NCI-H2029 treated with DMSO at 0.1 percent for 48 hours (cell line): ENCODE results near the gene GABARAP.

Experiments
- DNase-seq: peaks from one replicate; lab custom pipeline; 2025; lab: John Stamatoyannopoulos, UW

The GABARAP gene

DNA sequence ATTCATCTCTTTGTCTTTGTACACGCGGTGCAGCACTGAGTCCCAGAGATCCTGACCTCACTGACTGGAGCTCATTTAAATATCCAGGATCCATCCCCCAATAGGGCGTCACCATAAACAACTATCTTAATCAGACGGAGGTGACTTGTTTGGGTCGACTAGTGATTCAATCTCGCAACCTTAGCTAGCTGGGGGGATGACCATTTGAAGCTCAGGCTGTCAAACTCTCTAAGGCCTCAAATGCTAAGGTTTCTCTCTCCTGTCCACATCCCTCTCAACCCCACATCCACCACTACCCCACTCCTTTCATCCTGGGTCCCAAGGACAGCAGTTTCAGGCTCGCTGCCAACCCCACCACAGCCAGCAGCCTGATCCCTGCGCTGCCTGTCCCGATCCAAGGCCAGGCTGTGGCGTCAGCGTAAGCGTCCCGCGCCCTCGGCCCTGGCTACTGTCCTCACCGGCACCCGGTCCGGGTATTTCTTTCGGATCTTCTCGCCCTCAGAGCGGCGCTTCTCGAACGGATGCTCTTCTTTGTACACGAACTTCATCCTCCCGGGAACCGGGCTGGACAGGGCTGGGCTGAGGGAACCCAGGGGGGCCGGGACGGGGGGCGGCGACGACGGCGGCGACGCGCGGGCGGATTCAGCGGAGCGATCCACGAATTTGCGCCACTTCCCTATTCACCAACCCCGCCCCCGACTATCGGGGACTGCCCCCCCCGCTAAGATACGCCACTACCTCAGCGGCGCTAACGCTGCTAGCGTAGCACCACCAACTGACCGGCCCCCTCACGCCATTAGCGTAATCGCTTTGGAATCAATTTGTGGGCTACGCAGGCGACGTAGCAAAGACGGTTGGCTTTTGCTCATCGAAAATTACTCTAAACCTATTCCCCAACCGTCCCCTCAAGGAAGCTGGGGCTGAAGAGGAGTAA is at the start of gene GABARAP:
Gene GABARAP (minus strand): TSS at position 667 of the 934 bp plus-strand sequence. CDS start 119 bp downstream, at position 548.
- peak; percentile 41 for DNase-seq

DNA sequence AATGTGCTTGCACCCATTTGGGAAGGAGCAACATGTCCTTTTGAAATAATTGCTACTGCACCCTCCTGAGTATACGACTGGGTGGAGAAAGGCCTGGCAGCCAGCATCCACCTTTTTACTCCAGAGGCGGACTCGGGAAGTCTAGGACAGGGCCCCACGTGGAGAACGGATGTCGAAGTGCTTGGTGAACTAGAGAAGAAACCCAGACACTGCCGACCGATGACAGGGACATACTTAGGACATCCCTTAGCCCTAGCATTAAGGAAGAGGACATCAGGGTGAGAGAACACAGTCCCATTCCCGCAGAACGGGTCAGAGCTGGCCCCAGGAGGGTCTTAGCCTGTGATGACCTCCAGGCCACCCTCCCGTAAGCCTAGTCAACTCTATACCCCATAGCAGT is 48.4 kb upstream of the GABARAP start:
- no peak for DNase-seq

DNA sequence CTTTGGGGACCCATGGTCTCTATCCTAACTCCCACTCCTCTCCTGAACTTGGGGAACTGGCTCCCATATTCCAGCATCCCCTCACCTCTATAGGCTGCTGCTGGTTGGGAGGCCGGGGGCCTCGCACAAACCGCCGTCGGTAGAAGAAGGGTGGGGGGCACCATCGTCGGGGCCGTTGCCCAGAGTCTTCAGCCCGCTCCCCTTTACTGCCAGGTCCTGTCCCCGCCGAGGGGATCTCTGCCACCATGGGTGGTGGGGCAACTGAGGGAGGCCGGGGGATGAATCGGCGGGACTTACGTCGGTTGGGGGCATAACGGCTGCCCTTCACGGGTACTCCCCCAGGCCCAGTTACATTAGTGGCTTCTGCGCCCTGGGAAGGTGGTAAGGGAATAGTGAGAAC is 47.9 kb upstream of the GABARAP start:
- no peak for DNase-seq

DNA sequence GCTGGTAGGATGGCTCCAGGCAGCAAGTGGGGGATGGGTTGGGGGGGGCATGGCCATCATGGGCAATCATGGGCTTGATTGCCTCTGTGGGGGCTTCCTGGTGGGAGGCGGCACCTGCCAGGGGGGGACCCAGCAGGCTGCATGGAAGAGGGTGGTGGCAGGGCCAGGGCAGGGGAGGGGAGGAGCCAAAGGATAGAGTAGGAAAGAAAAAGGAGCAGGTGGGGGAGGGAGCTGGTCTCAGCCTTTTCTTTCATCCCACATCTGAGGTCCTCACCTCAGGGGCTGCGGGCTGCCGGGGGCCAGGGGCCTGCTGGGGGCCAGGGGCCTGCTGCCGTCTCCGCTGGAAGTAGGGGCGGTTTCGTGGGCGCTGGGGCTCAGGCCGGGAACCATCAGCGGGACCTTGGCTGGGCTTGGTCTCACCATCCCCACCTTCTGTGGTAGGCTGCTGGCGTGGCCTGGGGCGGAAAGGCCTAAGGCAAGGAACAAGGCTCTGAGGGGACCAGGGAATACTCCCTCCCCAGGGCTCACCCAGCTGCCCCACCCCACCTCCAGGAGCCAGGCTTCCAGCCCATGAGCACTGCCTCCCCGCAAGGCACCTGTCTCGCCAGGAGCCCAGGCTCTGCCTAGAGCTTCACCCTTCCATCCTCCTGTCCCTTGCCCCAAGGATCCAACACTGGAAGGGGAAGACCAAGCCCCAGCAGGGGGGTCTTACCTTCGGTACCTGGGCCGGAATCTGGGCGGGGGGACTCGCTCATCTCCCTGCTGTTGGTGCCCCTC is 47.2 kb upstream of the GABARAP start:
- DNase-seq: no peak

DNA sequence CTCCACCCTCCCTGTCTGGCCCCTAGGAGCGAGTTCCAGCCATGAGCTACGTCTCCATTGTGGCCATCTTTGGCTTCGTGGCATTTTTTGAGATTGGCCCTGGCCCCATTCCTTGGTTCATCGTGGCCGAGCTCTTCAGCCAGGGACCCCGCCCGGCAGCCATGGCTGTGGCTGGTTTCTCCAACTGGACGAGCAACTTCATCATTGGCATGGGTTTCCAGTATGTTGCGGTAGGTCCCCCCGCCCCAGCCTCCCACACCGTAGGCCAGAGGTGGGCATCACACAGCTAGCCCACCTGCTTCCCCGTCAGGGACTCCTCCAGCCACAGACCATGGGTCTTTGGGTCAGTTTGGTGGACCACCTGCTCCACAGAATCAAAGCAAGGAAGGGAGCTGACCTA is 43.4 kb upstream of the GABARAP start:
- DNase-seq: no peak

DNA sequence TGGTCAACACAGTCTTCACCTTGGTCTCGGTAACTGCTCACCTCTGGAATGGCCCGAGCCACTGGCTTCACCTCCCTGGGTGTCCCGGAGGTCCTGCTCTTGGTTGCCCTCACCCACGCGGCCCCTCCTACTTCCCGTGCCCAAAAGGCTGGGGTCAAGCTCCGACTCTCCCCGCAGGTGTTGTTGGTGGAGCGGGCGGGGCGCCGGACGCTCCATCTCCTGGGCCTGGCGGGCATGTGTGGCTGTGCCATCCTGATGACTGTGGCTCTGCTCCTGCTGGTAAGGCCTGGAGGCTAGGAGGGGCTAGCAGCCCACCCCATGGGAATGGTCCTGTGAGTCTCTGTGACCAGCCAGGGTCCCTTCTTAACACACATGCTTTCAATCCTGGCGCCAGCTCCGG is 42.7 kb upstream of the GABARAP start:
- no peak for DNase-seq

DNA sequence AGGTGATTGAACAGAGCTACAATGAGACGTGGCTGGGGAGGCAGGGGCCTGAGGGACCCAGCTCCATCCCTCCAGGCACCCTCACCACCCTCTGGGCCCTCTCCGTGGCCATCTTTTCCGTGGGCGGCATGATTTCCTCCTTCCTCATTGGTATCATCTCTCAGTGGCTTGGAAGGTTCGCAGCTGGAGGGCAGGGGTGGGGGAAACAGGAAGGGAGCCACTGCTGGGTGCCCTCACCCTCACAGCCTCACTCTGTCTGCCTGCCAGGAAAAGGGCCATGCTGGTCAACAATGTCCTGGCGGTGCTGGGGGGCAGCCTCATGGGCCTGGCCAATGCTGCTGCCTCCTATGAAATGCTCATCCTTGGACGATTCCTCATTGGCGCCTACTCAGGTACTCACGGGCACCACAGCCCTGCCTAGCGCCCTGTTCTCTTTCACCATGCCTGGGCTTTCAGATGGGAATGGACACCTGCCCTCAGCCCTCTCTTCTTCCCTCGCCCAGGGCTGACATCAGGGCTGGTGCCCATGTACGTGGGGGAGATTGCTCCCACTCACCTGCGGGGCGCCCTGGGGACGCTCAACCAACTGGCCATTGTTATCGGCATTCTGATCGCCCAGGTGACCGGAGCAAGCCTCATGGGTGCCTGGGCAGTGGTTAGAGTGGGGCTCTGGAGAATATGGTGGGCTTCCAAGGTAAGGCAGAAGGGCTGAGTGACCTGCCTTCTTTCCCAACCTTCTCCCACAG is 41.4 kb upstream of the GABARAP start:
- DNase-seq: no peak

DNA sequence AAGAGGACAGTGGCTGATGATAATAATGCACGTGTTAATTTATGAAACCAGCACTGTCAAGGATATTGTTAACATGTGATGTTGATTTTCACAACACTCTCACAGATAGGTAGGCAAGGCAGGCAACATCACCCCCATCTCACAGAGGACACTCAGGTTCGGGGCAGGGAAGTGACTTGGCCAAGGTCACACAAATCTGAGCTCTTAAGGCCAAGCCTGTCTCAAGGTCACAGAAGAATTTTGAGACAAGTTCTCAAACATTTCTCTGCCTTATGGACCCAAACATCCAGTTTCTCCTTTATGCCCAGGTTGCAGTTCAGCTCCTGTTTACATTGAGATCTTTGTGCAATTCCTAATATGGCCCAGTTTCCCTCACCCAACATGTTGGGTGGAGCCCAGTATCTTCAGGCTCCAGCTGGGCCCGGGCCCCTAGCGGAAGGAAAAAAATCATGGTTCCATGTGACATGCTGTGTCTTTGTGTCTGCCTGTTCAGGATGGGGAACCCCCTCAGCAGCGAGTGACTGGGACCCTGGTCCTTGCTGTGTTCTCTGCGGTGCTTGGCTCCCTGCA is 40.6 kb upstream of the GABARAP start:
- no peak for DNase-seq

DNA sequence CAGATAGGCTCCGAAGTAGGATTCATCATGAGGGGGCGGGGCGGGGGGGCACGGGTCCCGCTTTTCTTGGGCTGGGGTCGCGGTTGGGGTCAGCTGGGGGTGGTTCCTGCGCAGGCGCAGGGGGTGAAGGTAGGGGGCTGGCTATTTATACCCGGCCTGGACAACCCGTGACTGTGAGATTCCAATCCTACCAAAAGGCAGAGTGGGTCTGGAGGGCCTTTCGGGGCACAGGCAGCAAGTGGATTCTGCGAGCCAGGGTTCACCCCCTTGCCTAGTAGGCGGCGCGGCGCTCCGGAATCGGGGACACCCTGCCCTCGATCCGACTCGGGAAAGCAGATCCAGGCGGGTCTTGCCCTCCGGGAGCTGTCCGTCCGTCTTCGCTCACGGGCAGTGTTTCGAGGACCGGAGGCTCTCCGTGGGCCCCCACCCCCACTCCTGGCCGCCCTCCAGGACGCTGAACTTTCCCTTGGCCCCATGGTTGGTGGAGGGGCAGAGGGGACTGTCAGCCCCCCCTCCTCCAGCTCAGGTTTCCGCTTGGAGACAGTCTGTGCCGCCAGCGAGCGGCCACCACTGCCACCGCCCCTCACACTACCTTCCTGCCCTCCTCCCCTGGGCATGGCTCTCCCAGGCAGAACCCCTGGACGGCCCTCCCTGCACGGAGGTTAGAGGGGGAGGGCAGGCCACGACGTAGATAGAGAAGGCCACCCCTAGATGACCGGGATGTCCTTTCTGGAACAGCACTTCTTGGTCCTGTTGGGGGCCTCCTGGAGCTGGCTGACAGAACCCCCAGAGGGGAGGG is 39.9 kb upstream of the GABARAP start:
- no peak for DNase-seq

DNA sequence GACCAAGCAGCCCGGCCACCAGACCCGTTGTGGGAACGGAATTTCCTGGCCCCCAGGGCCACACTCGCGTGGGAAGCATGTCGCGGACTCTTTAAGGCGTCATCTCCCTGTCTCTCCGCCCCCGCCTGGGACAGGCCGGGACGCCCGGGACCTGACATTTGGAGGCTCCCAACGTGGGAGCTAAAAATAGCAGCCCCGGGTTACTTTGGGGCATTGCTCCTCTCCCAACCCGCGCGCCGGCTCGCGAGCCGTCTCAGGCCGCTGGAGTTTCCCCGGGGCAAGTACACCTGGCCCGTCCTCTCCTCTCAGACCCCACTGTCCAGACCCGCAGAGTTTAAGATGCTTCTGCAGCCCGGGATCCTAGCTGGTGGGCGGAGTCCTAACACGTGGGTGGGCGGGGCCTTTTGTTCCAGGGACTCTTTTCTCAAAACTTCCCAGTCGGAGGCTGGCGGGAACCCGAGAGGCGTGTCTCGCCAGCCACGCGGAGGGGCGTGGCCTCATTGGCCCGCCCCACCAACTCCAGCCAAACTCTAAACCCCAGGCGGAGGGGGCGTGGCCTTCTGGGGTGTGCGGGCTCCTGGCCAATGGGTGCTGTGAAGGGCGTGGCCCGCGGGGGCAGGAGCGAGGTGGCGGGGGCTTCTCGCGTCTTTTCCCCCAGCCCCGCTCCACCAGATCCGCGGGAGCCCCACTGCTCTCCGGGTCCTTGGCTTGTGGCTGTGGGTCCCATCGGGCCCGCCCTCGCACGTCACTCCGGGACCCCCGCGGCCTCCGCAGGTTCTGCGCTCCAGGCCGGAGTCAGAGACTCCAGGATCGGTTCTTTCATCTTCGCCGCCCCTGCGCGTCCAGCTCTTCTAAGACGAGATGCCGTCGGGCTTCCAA is 39.1 kb upstream of the GABARAP start, which contains the start of gene SLC2A4:
Gene SLC2A4 (plus strand): TSS at position 645 of the 879 bp plus-strand sequence. CDS start 217 bp downstream, at position 862.
- DNase-seq: peak; percentile 25

DNA sequence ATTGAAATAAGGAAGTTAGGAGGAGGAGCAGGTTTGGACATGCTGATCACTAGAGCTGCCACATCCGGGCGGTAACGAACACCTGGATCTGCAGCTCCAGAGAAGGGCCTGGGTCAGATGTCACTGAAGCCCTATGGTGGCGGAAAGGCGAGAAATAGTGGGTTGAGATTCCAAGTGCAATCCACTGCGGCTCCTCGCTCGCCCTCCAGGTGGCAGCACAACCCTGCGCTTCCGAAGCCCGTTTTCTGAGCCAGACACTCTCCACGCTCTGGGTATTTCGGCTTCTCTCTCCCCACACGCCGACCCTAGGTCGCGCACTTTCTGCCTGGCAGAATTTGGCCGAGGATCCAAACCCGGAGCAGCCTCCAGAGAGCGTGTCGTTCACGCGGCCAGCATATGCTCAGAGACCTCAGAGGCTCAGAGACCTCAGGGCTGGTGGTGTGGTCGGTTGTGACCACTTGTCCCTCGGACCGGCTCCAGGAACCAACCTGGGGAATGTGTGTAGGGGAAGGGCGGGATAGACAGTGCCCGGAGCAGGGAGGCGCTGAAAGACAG is 38.3 kb upstream of the GABARAP start:
- peak; percentile 54 for DNase-seq

DNA sequence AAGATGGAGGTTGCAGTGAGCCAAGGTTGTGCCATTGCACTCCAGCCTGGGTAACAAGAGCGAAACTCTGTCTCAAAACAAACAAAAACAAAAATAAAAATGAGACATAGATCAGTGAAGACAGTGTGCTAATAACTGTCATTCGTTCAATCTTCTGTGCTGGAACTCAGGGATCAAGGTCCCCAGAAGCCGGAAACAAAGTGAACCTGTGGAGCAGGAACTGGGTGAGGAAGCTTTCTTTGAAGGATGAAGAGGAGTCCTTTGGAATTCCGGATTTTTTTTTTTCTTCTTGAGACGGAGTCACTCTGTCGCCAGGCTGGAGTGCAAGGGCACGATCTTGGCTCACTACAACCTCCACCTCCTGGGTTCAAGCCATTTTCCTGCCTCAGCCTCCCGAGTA is 37.2 kb upstream of the GABARAP start:
- DNase-seq: no peak

DNA sequence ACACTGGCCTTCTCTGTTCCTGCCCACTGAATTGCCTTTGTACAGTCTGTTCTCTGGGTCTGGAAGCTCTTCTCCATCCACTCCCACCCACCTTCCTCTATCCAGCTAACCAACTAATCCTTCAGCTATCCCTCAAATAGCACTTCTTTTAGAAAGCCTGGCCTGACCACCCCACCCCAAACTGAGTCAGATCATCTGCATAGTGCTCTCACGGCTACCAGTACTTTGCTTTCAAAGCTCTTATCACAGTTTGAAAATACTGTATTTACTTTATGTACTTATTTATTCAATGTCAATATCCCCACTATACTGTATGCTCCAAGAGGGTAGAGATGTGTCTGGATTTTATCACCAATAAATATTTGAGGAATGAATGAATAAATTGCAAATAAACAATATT is 24.5 kb upstream of the GABARAP start:
- DNase-seq: no peak

DNA sequence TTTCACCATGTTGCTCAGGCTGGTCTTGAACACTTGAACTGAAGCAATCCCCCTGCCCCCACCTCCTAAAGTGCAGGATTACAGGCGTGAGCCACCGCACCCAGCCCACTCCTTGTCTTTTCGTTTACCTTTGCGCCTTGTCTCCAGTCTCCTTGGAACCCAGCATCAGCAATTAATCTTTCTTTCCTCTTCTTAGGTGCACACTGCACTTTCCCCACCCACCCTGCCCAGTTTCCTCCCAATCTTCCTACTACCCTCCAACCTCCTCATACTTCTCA is 21.5 kb upstream of the GABARAP start:
- DNase-seq: no peak

DNA sequence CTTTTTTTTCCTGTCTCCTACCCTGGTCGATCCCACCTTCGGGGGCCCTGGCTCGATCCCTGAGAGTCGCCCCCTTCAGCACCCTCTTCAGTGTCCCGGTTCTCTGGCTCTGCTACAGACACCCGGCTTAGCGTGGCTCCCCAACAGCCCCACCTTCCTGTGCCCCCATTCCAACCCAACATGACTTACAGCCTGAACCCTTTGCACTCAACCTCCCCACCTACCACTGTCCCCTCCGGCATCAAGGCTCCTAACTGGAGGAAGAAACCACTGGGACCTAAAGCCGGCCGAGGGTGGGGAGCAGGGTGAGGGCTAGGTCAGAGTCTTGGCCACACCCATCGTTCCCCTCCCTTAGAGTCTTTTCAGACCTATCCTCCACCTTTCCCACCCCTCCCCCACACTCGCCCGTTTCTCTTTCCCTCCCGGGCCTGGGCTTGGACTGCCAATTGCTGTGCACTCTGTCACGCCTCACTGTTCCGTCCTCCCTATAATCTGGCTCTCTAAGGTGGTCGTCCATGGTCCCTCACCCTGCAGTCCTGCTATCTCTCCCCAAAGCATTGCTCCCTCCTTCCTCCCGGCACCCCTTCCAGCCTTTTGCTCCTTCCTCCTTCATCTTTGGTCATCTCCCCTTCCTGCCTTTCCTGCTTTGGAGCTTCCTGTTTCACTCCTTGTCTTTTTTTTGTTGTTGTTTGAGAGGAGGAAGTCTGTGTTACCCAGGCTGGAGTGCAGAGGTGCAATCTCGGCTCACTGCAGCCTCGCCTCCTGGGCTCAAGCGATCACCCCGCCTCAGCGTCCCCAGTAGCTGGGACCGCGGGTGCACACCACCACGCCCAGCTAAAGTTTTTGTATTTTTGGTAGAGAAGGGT is 20.9 kb upstream of the GABARAP start:
- DNase-seq: no peak

DNA sequence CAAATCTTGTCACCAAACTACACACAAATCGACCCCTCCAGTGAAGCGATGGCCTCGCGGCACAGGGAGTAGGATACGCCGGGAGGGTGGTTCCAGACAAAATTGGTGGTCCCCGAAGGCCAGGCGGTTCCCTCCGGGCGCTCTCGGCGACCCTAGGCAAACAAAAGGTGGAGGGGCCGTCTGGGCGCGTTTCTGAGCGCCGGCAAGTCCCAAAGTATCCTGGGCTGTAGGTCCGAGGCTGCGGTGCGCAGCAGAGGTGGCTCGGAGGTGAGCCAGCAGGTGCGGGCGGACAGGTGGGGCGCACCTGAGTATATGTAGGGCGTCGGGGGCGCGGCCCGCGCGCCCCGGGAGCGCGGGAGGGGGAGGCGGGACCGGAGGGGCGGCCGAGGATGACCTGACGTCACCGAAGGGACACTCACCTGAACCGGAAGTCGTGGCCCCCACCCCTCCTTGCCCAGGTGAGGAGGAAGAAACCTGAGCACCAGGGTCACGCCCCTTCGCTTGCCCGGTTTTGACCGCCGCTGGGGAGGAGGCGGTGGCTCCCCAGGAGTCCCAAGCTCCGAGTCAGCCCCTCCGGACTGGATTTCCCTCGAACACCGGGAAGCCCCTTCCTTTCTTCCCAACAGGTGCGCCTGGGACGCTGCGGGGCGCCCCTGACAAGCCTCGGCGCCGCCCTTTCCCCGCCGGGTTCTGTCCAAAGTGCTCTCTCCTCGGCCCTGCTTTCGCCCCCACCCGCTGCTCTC is 20.1 kb upstream of the GABARAP start, which contains the start of gene CLDN7:
Gene CLDN7 (minus strand): TSS at position 287 of the 743 bp plus-strand sequence. CDS start 435 bp downstream, outside the sequence.
- peak; percentile 31 for DNase-seq

DNA sequence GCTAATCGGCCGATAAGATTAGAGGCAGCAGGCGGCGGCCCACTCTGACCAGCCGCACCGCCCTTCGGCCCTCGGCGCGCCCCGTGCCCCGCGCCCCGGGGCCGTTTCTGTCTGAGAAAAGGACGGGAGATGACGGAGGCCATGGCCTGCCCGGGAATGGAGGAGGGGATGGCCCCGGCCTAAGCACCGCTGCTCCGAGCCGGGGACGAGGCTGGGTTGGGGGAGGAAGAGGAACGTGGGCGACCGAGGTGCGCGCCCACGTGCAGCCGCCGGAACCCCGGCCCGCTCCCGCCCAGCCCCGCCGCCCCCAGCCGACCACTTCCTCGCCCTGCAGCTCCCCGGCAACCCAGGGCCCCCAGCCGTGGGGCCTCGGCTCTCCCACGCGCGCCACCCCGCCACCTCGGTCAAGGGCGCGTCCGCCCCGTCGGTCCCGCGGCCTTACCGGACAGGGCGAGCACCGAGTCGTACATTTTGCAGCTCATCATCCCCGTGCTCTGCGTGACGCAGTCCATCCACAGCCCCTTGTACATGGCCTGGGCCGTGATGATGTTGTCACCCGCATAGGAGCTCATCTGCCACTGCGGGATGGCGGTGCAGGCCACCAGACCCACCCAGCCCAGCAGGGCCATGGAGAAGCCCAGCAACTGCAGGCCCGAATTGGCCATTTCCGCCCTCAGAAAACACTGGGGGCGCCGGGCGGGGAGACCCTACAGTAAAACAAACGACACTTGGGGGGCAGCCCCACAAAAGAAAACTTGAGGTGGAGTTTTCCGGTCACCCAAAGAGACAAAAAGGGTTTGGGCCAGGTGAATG is 19.3 kb upstream of the GABARAP start:
- no peak for DNase-seq
